Esophagus (tissue), 2 donors: ENCODE results near the gene NCAM1. TPM values are rescaled to one million over a fixed set of nuclear protein-coding genes. Genes with fewer than 3 reads are reported as not detected.
"Not testable (repeated sequence)": the region's sequence is repeated elsewhere in the genome, so short reads cannot be mapped to it uniquely, and the experiment has no call there.

ENCODE experiments used
- H3K27ac ChIP-seq, 2 donors: one replicate each; pipeline ENCODE4 v1.5.1; 2013; ENCODE audit warnings: low read depth in 2 of 2, mild to moderate bottlenecking in 2 of 2, inconsistent platforms in 1 of 2, low read length in 1 of 2, moderate library complexity in 1 of 2
- H3K27me3 ChIP-seq, 2 donors: one replicate each; pipeline ENCODE4 v1.6.1; 2013; ENCODE audit warnings: low read length in 2 of 2, control low read depth in 1 of 2, mild to moderate bottlenecking in 1 of 2; ENCODE audit not compliant: insufficient read depth in 2 of 2, control insufficient read depth in 1 of 2
- H3K36me3 ChIP-seq, 2 donors: one replicate each; pipeline ENCODE4 v1.6.1; 2013; ENCODE audit warnings: low read length in 1 of 2; ENCODE audit not compliant: control insufficient read depth in 2 of 2, insufficient read depth in 2 of 2
- H3K4me1 ChIP-seq, 2 donors: one replicate each; pipeline ENCODE4 v1.6.1; 2013; ENCODE audit warnings: low read length in 1 of 2; ENCODE audit not compliant: control insufficient read depth in 2 of 2, insufficient read depth in 2 of 2
- H3K4me3 ChIP-seq, 2 donors: one replicate each; pipeline ENCODE4 v1.5.1; 2013; ENCODE audit warnings: low read length in 2 of 2, mild to moderate bottlenecking in 2 of 2, low read depth in 1 of 2, moderate library complexity in 1 of 2
- H3K9me3 ChIP-seq, 2 donors: one replicate each; pipeline ENCODE4 v1.6.1; 2013; ENCODE audit warnings: mild to moderate bottlenecking in 2 of 2, low read depth in 1 of 2, low read length in 1 of 2, moderate library complexity in 1 of 2; ENCODE audit not compliant: control insufficient read depth in 2 of 2, insufficient read depth in 1 of 2
- WGBS, 2 donors: extraction: QIAGEN DNeasy Blood & Tissue Kit; methylation state at CpG; one replicate each; pipeline ENCODE4 v1.1.7; 2013; 5-methylcytosine and 5-hydroxymethylcytosine counted together
- polyA plus RNA-seq, 2 donors: library from polyadenylated mRNA; stranded (reverse); fragments of 200-250 nt; gene quantifications; one replicate each; pipeline ENCODE4 v1.2.3, GENCODE V29; 2013
- donor health status: healthy with polysubstance abuse.
- donor health status: Bipolar disorder and iron deficiency.

Gene NCAM1
- 1 to 10 TPM; 1.7 to 2.2 TPM for polyA plus RNA-seq

GRCh38 chr11:112961146-112961668 is at the start of gene NCAM1:
NCAM1 (plus strand) TSS chr11:112961420.
- no peaks in the 10 kb centered on the region for H3K36me3 ChIP-seq
- H3K27me3 ChIP-seq, result peaks cover 0 to 21% of the 10 kb centered on the region in 2 donors
- WGBS, 2 donors, result 0 to 1% methylated on average over 25 to 28 of the region's 28 CpGs
- H3K9me3 ChIP-seq, result peaks cover 0 to 2% of the 10 kb centered on the region in 2 donors
- no peak within 1 kb of the TSS for H3K27ac ChIP-seq
- H3K4me1 ChIP-seq, result peaks cover 0 to 4% of the 10 kb centered on the region in 2 donors
- H3K4me3 ChIP-seq, result peak within 1 kb of the TSS; percentile 38 to 40

- H3K27ac ChIP-seq, result no peak overlapping the region
- WGBS, 2 donors, result 61 to 69% methylated on average over 2 of the region's 2 CpGs
These were observed 38.6 kb upstream of the NCAM1 start for GRCh38 chr11:112922606-112923005.

GRCh38 chr11:112924836-112925235 is 36.4 kb upstream of the NCAM1 start:
- not testable (repeated sequence) for H3K9me3 ChIP-seq, H3K4me1 ChIP-seq, H3K27ac ChIP-seq, H3K36me3 ChIP-seq, H3K4me3 ChIP-seq
- peaks cover 2 to 15% of the 10 kb centered on the region in 2 donors for H3K27me3 ChIP-seq
- 62 to 71% methylated on average over 6 of the region's 6 CpGs for WGBS, 2 donors

More at GRCh38 chr11:112922606-112923005, 38.6 kb upstream of the NCAM1 start:
- Histone ChIP-seq H3K27me3 (peaks cover 2 to 7% of the 10 kb centered on the region in 2 donors), H3K9me3 (peaks cover 2 to 3% of the 10 kb centered on the region in 2 donors), H3K36me3 (no peaks in the 10 kb centered on the region), H3K4me1 (no peaks in the 10 kb centered on the region), H3K4me3 (no peak overlapping the region)

GRCh38 chr11:112925516-112926310 is 35.5 kb upstream of the NCAM1 start:
- H3K27ac ChIP-seq, result no peak overlapping the region
- peaks cover 2 to 13% of the 10 kb centered on the region in 2 donors for H3K27me3 ChIP-seq
- H3K4me1 ChIP-seq, result no peaks in the 10 kb centered on the region
- WGBS, 2 donors, result 58 to 66% methylated on average over 10 of the region's 10 CpGs
- no peak overlapping the region for H3K4me3 ChIP-seq
- H3K9me3 ChIP-seq, result no peaks in the 10 kb centered on the region
- no peaks in the 10 kb centered on the region for H3K36me3 ChIP-seq

- 60 to 68% methylated on average over 3 of the region's 3 CpGs for WGBS, 2 donors
- peaks cover 0 to 11% of the 10 kb centered on the region in 2 donors for H3K27me3 ChIP-seq
- H3K36me3 ChIP-seq, result no peaks in the 10 kb centered on the region
- no peaks in the 10 kb centered on the region for H3K4me1 ChIP-seq
- no peak overlapping the region for H3K27ac ChIP-seq
- no peaks in the 10 kb centered on the region for H3K9me3 ChIP-seq
- H3K4me3 ChIP-seq, result no peak overlapping the region
These were observed 33.1 kb upstream of the NCAM1 start for GRCh38 chr11:112928136-112928535.

GRCh38 chr11:112929432-112929831 is 31.8 kb upstream of the NCAM1 start:
- H3K4me3 ChIP-seq, result no peak overlapping the region
- H3K9me3 ChIP-seq, result no peaks in the 10 kb centered on the region
- no peaks in the 10 kb centered on the region for H3K36me3 ChIP-seq
- 85 to 90% methylated on average over 4 of the region's 4 CpGs for WGBS, 2 donors
- no peak overlapping the region for H3K27ac ChIP-seq
- H3K27me3 ChIP-seq, result peaks cover 0 to 8% of the 10 kb centered on the region in 2 donors
- H3K4me1 ChIP-seq, result no peaks in the 10 kb centered on the region

GRCh38 chr11:112931703-112932102 is 29.5 kb upstream of the NCAM1 start:
- Histone ChIP-seq H3K4me3 (no peak overlapping the region), H3K9me3 (no peaks in the 10 kb centered on the region), H3K4me1 (no peaks in the 10 kb centered on the region), H3K27ac (no peak overlapping the region), H3K36me3 (no peaks in the 10 kb centered on the region), H3K27me3 (peaks cover 0 to 8% of the 10 kb centered on the region in 2 donors)
- WGBS, 2 donors, result 59 to 62% methylated on average over 4 of the region's 4 CpGs

GRCh38 chr11:112932593-112932992 is 28.6 kb upstream of the NCAM1 start:
- Histone ChIP-seq H3K27ac (no peak overlapping the region), H3K4me1 (no peaks in the 10 kb centered on the region)
- whole genome bisulfite sequencing, 2 donors, result 50 to 57% methylated on average over 4 of the region's 4 CpGs

GRCh38 chr11:112933970-112934369 is 27.2 kb upstream of the NCAM1 start:
- Histone ChIP-seq H3K27ac (no peak overlapping the region), H3K4me1 (no peaks in the 10 kb centered on the region), H3K9me3 (no peaks in the 10 kb centered on the region), H3K27me3 (no peaks in the 10 kb centered on the region), H3K4me3 (no peak overlapping the region), H3K36me3 (no peaks in the 10 kb centered on the region)
- WGBS, 2 donors, result 61 to 75% methylated on average over 3 of the region's 3 CpGs

More at GRCh38 chr11:112932593-112932992, 28.6 kb upstream of the NCAM1 start:
- H3K9me3 ChIP-seq, result no peaks in the 10 kb centered on the region
- H3K27me3 ChIP-seq, result peaks cover 0 to 8% of the 10 kb centered on the region in 2 donors
- no peak overlapping the region for H3K4me3 ChIP-seq
- no peaks in the 10 kb centered on the region for H3K36me3 ChIP-seq
